Omental fat pad (tissue), 4 donors: ENCODE results near the gene SLC66A1. TPM values are rescaled to one million over a fixed set of nuclear protein-coding genes. Genes with fewer than 3 reads are reported as not detected.

Source experiments
- ATAC-seq: fragments of 150-250 bp; one replicate; pipeline ENCODE4 v1.9.1; 2016; ENCODE audit warnings: mild to moderate bottlenecking, moderate library complexity; ENCODE audit not compliant: low FRiP score
- DNase-seq: peaks from one replicate; pipeline ENCODE4 v3.0.0-alpha.2; 2019; ENCODE audit warnings: low spot score
- total RNA-seq, 4 donors: library from RNA; depleted of rRNA; stranded (reverse); fragments of >200 nt; gene quantifications; one replicate each; pipeline ENCODE4 v1.1.0, GENCODE V29; 2016
- TF ChIP-seq, protein P1 (sequence below), 3 donors: fragments of 450-650 bp; IDR thresholded peaks; one replicate each; pipeline ENCODE4 v1.5.1; 2016 to 2017; ENCODE audit warnings: antibody characterized with exemption in 3 of 3, mild to moderate bottlenecking in 3 of 3, moderate library complexity in 2 of 3

SLC66A1 gene
- total RNA-seq, 4 donors from 2014 or later: 9.6 to 21.1 (median 13.6) TPM

- ATAC-seq (no peak), DNase-seq (no peak)
- TF ChIP-seq, protein P1, sequence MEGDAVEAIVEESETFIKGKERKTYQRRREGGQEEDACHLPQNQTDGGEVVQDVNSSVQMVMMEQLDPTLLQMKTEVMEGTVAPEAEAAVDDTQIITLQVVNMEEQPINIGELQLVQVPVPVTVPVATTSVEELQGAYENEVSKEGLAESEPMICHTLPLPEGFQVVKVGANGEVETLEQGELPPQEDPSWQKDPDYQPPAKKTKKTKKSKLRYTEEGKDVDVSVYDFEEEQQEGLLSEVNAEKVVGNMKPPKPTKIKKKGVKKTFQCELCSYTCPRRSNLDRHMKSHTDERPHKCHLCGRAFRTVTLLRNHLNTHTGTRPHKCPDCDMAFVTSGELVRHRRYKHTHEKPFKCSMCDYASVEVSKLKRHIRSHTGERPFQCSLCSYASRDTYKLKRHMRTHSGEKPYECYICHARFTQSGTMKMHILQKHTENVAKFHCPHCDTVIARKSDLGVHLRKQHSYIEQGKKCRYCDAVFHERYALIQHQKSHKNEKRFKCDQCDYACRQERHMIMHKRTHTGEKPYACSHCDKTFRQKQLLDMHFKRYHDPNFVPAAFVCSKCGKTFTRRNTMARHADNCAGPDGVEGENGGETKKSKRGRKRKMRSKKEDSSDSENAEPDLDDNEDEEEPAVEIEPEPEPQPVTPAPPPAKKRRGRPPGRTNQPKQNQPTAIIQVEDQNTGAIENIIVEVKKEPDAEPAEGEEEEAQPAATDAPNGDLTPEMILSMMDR (IDR thresholded peaks at IDR 0.05): no peak
Observed at GRCh38 chr1:19360016-19360415, 47.9 kb downstream of the SLC66A1 start.

DNA sequence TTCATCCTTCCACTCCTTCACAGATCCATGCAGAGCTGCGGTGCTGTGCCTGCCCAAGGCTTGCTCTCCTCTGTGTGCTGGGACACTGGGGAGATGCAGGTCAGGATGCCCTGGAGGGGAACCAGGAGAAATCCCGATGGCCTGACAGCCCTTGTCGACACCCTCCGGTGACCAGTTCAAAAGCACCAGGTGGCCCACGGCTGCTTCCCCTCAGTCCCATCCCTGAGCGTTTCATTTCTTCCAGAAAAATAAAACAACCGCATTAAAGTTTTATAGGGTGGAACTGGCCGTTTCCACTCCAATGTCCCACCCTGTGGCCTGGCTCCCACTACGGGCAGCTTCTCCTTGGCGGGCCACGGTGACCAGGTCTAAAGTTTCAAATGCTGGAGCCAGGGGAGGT is 48.3 kb downstream of the SLC66A1 start:
- no peak for ATAC-seq
- TF ChIP-seq, protein P1 (IDR thresholded peaks at IDR 0.05): no peak
- DNase-seq: no peak

GRCh38 chr1:19360843-19361610 is 48.9 kb downstream of the SLC66A1 start:
- no peak for ATAC-seq
- TF ChIP-seq, protein P1 (IDR thresholded peaks at IDR 0.05): no peak
- no peak for DNase-seq

GRCh38 chr1:19361611-19362147 is 49.6 kb downstream of the SLC66A1 start:
- ATAC-seq (no peak), DNase-seq (no peak)
- TF ChIP-seq, protein P1 (IDR thresholded peaks at IDR 0.05): no peak

- ATAC-seq (no peak), DNase-seq (no peak)
- TF ChIP-seq, protein P1 (IDR thresholded peaks at IDR 0.05): no peak
Observed at GRCh38 chr1:19363536-19364152, 51.5 kb downstream of the SLC66A1 start.

DNA sequence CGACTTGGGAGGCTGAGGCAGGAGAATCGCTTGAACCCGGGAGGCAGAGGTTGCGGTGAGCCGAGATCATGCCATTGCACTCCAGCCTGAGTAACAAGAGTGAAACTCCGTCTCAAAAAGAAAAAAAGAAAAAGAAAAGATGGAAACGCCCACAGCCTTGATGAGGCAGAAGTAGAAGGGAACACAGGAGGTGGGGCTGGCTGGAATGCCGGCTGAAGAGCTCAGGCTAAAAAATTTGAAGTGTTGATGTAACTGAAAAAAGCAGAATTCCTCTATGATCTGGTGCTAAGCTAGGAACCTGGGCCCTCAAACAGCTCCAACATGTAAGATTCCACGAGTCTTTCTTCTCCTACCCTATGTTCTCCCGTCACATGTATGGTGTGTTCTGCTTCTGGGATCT is 53.6 kb downstream of the SLC66A1 start:
- TF ChIP-seq, protein P1 (IDR thresholded peaks at IDR 0.05): no peak
- DNase-seq: no peak
- no peak for ATAC-seq
